HG02981 (cell line): Measurements from ENCODE around the gene GPR183.
A peak's percentile ranks its signal among the peaks of the same experiment; 100 is the strongest.

Experiments
- ATAC-seq: cut with Tn5 transposase; IDR thresholded peaks from one replicate; pipeline ENCODE4 v1.9.1; 2021; ENCODE audit warnings: mild to moderate bottlenecking, moderate library complexity; ENCODE audit not compliant: unreplicated experiment

Gene GPR183

GRCh38 chr13:99339736-99340397 is 32.7 kb upstream of the GPR183 start:
- no peak for ATAC-seq

GRCh38 chr13:99339230-99339721 is 32.1 kb upstream of the GPR183 start:
- no peak for ATAC-seq

- ATAC-seq, result peak; percentile 64
Observed at GRCh38 chr13:99335603-99336002, 28.4 kb upstream of the GPR183 start.

GRCh38 chr13:99335087-99335486 is 27.9 kb upstream of the GPR183 start:
- no peak for ATAC-seq

- no peak for ATAC-seq
Observed at GRCh38 chr13:99334221-99334620, 27.0 kb upstream of the GPR183 start.

GRCh38 chr13:99332456-99332855 is 25.3 kb upstream of the GPR183 start:
- ATAC-seq, result no peak

GRCh38 chr13:99331881-99332293 is 24.7 kb upstream of the GPR183 start:
- ATAC-seq, result peak; percentile 73

- ATAC-seq, result no peak
Observed at GRCh38 chr13:99330942-99331341, 23.7 kb upstream of the GPR183 start.

- no peak for ATAC-seq
Observed at GRCh38 chr13:99329477-99329876, 22.3 kb upstream of the GPR183 start.

GRCh38 chr13:99327761-99328160 is 20.6 kb upstream of the GPR183 start:
- ATAC-seq, result no peak

- ATAC-seq, result no peak
Observed at GRCh38 chr13:99327126-99327525, 19.9 kb upstream of the GPR183 start.

- no peak for ATAC-seq
Observed at GRCh38 chr13:99326012-99326411, 18.8 kb upstream of the GPR183 start.

- ATAC-seq, result no peak
Observed at GRCh38 chr13:99323488-99323887, 16.3 kb upstream of the GPR183 start.

- peak; percentile 70 for ATAC-seq
Observed at GRCh38 chr13:99322297-99323103, 15.3 kb upstream of the GPR183 start.

- no peak for ATAC-seq
Observed at GRCh38 chr13:99321709-99322108, 14.5 kb upstream of the GPR183 start.

GRCh38 chr13:99320693-99321481 is 13.7 kb upstream of the GPR183 start:
- no peak for ATAC-seq

- ATAC-seq, result no peak
Observed at GRCh38 chr13:99316657-99317256, 9.6 kb upstream of the GPR183 start.

- no peak for ATAC-seq
Observed at GRCh38 chr13:99316224-99316623, 9.0 kb upstream of the GPR183 start.

GRCh38 chr13:99315186-99315585 is 8.0 kb upstream of the GPR183 start:
- ATAC-seq, result no peak

- ATAC-seq, result no peak
Observed at GRCh38 chr13:99314640-99315176, 7.5 kb upstream of the GPR183 start.

- ATAC-seq, result no peak
Observed at GRCh38 chr13:99313941-99314340, 6.7 kb upstream of the GPR183 start.
